Fibroblast of peridontal ligament (primary cell): ENCODE measurements around the gene IL17B.

Experiments
- DNase-seq: peaks from one replicate; pipeline ENCODE4 v3.0.0-alpha.2; 2010; ENCODE audit errors: extremely low read depth

IL17B gene, protein sequence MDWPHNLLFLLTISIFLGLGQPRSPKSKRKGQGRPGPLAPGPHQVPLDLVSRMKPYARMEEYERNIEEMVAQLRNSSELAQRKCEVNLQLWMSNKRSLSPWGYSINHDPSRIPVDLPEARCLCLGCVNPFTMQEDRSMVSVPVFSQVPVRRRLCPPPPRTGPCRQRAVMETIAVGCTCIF

GRCh38 chr5:149379177-149379761 lies at the start of gene IL17B:
Gene IL17B (minus strand): TSS chr5:149379292. CDS start chr5:149379225, 67 bp downstream.
- DNase-seq, result no peak

DNA sequence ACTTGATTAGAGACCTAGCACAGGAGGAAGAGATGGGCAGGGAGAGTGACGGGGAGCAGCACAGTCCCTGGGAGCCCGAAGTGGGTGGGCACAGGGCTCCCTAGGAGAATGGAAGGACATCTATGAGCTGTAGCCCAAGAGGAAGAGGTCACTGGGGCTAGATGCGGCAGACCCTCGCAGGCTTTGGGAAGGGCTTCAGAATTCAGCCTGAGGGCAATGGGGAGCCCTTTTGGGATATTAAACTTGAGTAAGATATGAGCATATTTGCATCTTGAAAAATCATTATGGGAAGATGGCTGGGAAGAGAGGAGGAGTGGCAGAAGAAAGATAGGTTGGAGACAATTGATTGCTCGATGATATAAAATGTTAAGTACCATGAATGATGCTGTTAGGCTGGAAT lies 48.9 kb upstream of the IL17B start:
- DNase-seq, result no peak

DNA sequence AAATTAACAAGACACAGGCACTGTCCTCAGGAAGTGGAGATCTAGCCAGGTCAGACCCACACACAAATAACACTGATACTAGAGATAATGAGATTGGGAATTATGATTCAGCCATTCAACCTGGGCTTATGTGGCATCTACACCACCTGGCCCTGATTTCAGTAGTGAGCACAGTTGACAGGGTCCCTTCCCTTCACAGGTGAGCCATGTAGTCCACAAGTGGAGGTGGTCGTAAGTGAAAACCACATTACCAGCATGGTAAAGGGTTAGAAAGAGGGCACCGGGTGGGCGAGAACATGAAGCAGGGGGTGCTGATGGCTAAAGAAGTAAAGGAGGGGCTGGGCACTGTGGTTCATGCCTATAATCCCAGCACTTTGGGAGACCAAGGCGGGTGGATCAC lies 48.3 kb upstream of the IL17B start:
- no peak for DNase-seq

DNA sequence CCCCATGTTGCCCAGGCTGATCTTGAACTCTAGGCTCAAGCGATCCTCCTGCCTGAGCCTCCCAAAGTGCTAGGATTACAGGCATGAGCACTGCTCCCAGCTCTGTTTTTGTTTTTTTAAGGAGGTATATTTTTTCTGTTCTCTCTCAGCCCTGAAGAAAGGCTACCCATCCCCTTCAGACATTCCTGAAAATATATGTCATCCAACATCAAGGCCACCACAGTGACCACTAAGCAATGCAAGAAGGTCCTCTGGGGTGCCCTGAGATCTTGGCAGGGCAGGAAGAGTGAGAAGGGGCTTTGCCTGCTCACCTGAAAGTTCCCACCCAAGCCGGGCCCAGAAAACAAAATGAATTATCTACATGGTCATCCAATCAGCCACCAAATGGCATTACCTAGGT lies 47.8 kb upstream of the IL17B start:
- DNase-seq, result no peak

GRCh38 chr5:149425729-149426128 lies 46.6 kb upstream of the IL17B start:
- no peak for DNase-seq

DNA sequence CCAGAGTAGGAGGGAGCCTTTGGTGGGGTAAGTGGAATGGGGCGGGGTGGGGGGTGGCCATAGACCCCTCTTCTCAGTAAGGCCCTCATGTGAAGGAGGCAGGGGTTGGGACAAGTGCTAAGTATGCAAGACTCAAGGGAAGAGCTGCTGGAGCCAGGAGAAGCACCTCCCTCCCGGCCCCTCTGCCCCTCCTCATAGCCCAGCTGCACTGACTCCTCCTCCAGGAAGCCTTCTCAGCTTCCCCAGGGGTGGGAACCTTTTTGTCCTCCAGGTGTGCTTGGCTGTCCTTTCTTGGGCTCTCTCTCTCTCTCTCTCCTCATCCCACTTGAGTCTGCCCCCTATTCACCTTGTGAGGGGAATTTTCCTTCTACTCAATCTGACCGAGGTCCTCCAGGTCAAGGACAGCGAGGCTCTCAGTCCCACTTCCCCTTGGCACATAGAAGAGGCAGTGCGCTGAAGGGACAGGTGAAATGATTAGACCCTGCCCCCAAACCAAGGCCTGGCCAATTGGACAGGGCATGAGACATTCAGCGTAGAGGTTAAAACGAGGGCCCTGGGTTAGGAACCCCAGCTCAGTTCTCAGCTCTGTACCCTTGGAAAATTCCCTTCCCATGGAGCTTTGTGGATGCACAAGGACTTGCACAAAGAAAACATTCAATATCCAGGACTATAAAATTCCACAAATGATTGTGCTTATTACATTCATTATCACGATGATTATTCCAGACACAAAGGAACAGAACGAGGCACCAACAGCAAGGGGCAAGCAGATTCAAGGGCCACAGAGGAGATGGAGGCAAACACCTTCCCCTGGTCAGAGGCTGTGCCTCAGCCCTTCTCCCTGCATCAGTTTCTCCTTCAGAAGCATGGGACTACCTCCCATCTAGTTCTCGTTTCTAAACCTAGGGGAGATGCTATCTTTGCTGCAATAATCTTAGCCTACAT lies 45.6 kb upstream of the IL17B start:
- DNase-seq, result no peak

DNA sequence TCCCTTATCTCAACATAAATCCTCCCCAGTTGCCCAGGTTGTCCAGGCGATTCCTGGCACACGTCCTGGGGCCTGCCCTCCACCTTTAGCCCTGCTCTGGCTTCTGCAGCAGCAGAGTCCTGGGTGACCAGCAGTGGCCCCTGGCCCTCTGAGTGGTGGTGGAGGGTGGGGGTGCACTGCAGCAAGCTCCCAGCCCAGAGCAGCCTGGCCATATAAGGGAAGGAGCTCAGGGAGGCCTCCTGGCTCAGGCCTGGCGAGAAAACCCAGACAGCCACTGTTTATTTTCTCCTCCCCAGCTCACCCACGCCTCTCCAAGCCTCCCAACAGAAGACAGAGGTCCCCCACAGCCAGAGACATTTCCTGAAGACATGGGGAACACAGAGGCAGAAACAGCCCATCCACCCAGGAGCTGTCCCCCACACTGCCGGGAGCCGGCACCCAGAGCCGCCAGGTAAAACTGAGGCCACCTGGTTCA lies 44.7 kb upstream of the IL17B start:
- DNase-seq, result no peak

- DNase-seq, result no peak
Observed at GRCh38 chr5:149423049-149423793, 44.1 kb upstream of the IL17B start.

- DNase-seq, result no peak
Observed at GRCh38 chr5:149422366-149423048, 43.4 kb upstream of the IL17B start.

- no peak for DNase-seq
Observed at GRCh38 chr5:149421834-149422233, 42.7 kb upstream of the IL17B start.

DNA sequence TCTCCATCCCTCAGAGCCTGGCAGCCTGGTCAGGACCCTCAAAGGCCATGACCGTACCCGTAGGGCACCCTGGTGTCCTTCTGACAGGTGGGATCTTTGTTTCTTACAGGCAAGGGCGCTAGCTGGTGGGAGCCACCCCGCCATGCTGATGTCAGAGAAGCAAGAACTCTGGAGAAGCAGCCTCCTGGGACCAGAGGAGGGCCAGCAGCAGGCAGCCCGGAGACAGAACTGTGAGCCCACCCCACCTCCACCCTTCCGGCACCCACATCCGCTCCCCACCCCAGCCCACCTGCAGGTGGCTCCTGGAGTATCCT lies 42.2 kb upstream of the IL17B start:
- DNase-seq, result no peak

- peak; percentile 89 for DNase-seq
Observed at GRCh38 chr5:149420545-149421371, 41.7 kb upstream of the IL17B start.

GRCh38 chr5:149419859-149420544 lies 40.9 kb upstream of the IL17B start:
- DNase-seq, result no peak

- no peak for DNase-seq
Observed at GRCh38 chr5:149419532-149419858, 40.4 kb upstream of the IL17B start.

DNA sequence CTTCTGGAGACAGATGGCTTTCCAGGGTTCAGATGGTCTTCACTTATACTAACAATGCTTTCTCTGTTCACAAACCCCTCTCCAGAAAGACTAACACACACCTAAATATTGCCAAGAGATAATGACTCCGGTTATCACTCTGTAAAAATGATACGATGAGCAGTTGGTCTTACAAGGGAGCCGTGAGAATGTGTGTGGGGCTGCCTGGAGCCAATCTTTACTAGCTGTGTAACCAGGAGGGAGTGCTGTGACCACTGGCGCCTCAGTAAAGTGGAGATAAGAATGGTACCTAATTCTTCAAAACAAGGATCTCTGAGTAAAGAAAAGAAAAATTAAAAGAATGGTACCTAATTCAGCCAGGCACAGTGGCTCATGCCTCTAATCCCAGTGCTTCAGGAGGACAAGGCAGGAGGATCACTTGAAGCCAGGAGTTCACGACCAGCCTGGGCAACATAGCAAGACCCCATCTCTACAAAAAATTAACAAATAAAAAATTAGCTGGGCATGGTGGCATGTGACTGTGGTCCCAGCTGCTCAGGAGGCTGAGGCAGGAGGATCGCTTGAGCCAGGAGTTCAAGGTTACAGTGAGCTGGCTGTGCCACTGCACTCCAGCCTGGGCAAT lies 39.9 kb upstream of the IL17B start:
- DNase-seq, result no peak

- no peak for DNase-seq
Observed at GRCh38 chr5:149417711-149418368, 38.7 kb upstream of the IL17B start.

GRCh38 chr5:149416987-149417710 lies 38.1 kb upstream of the IL17B start:
- DNase-seq, result peak; percentile 87
